HFFc6 (cell line): ENCODE results near the gene ARHGAP32. TPM values are rescaled to one million over a fixed set of nuclear protein-coding genes. Genes with fewer than 3 reads are reported as not detected.
A peak's percentile ranks its signal among the peaks of the same experiment; 100 is the strongest.

Experiments used
- DNase-seq: peaks from one replicate; pipeline ENCODE4 v3.0.0-alpha.2; 2018
- H3K27ac Mint-ChIP-seq: 2 replicates; pipeline ENCODE4 v1.8.0; 2020; ENCODE audit warnings: mild to moderate bottlenecking, mixed read lengths
- H3K27me3 Mint-ChIP-seq: 2 replicates; pipeline ENCODE4 v1.8.0; 2021; ENCODE audit warnings: mild to moderate bottlenecking, moderate library complexity, mixed read lengths; ENCODE audit not compliant: insufficient read depth
- H3K36me3 Mint-ChIP-seq: 2 replicates; pipeline ENCODE4 v1.8.0; 2021; ENCODE audit warnings: low read depth, mixed read lengths
- H3K4me1 Mint-ChIP-seq: 2 replicates; pipeline ENCODE4 v1.8.0; 2020; ENCODE audit warnings: low read depth, mixed read lengths
- H3K4me3 Mint-ChIP-seq: 2 replicates; pipeline ENCODE4 v1.8.0; 2020; ENCODE audit warnings: mild to moderate bottlenecking, moderate library complexity, mixed read lengths
- H3K9me3 Mint-ChIP-seq: 2 replicates; pipeline ENCODE4 v1.8.0; 2020; ENCODE audit warnings: mild to moderate bottlenecking, mixed read lengths
- total RNA-seq, 6 experiments: library from RNA; stranded (reverse); fragmentation: NEBNext Ultra II Directional; extraction: Animal tissue kit (Norgen Biotek cat#: 25700); gene quantifications; 2 replicates in 1 of 6; 3 replicates in 5 of 6; pipeline ENCODE4 v1.2.3, GENCODE V29; 2021
- TF ChIP-seq, protein P1 (sequence below): fragments of 200-600 bp; sonication (generic); IDR thresholded peaks from 2 replicates; pipeline ENCODE4 v1.5.0; 2021; ENCODE audit warnings: antibody characterized with exemption, mild to moderate bottlenecking

ARHGAP32 gene
- total RNA-seq, 6 experiments from 2014 or later = 7.6 to 8.7 (median 8.0) TPM

DNA sequence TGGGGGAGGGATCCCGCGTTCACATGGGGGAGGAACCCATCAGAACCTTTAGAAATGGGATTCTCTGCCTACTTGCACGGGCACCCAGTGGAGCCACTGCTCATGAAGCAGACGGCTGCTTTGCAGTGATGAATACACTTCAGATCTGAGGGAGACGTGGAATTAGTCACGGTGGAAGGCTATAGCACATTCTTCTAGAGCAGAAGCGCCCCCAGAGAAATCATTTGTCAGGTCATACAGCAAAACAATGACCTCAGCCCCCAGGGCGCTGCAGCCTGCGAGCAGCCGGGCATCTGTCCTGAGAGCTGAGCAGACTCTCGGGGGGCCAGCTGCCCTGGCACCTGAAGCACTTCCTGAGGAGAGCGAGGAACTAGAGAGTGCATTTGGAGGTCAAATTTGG lies 262.1 kb downstream of the ARHGAP32 start:
- peaks cover 19% of the 10 kb centered on the region for H3K4me1 Mint-ChIP-seq
- TF ChIP-seq, protein P1, sequence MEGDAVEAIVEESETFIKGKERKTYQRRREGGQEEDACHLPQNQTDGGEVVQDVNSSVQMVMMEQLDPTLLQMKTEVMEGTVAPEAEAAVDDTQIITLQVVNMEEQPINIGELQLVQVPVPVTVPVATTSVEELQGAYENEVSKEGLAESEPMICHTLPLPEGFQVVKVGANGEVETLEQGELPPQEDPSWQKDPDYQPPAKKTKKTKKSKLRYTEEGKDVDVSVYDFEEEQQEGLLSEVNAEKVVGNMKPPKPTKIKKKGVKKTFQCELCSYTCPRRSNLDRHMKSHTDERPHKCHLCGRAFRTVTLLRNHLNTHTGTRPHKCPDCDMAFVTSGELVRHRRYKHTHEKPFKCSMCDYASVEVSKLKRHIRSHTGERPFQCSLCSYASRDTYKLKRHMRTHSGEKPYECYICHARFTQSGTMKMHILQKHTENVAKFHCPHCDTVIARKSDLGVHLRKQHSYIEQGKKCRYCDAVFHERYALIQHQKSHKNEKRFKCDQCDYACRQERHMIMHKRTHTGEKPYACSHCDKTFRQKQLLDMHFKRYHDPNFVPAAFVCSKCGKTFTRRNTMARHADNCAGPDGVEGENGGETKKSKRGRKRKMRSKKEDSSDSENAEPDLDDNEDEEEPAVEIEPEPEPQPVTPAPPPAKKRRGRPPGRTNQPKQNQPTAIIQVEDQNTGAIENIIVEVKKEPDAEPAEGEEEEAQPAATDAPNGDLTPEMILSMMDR = no peak
- no peaks in the 10 kb centered on the region for H3K9me3 Mint-ChIP-seq
- peak; percentile 14 for DNase-seq
- peaks cover 40% of the 10 kb centered on the region for H3K27me3 Mint-ChIP-seq
- no peak overlapping the region for H3K4me3 Mint-ChIP-seq
- H3K36me3 Mint-ChIP-seq = no peaks in the 10 kb centered on the region
- H3K27ac Mint-ChIP-seq = no peak overlapping the region

- TF ChIP-seq, protein P1 = no peak
- Mint-ChIP-seq H3K27me3 (peaks cover 44% of the 10 kb centered on the region), H3K4me1 (peaks cover 19% of the 10 kb centered on the region)
Measured at GRCh38 chr11:128929468-128929867, 262.7 kb downstream of the ARHGAP32 start.

DNA sequence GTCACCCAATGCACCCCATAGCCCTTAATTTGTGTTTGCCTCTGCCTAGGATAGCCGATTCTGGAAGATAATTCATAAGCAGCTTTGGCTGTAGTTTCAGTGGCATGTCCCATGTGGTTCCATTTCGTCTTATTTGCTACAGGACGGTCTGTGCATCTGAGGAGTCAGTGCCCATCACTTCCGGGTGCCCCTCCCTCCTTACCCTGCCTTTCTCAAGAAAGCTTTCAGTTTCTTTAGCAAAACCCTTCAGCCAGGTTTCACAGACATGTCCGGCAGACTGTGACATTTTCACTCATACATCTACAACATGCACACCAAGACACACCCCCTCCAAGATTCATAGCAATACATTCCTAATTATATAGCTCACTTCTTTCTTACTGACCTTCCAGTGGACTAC lies 263.7 kb downstream of the ARHGAP32 start:
- H3K4me1 Mint-ChIP-seq = peaks cover 19% of the 10 kb centered on the region
- no peak overlapping the region for H3K27ac Mint-ChIP-seq
- no peaks in the 10 kb centered on the region for H3K36me3 Mint-ChIP-seq
- TF ChIP-seq, protein P1 = no peak
- no peak for DNase-seq
- peaks cover 47% of the 10 kb centered on the region for H3K27me3 Mint-ChIP-seq
- no peak overlapping the region for H3K4me3 Mint-ChIP-seq
- no peaks in the 10 kb centered on the region for H3K9me3 Mint-ChIP-seq

More at GRCh38 chr11:128929468-128929867, 262.7 kb downstream of the ARHGAP32 start:
- no peak overlapping the region for H3K4me3 Mint-ChIP-seq
- H3K27ac Mint-ChIP-seq = no peak overlapping the region
- no peaks in the 10 kb centered on the region for H3K9me3 Mint-ChIP-seq
- DNase-seq = no peak
- no peaks in the 10 kb centered on the region for H3K36me3 Mint-ChIP-seq

GRCh38 chr11:128927683-128928336 lies 264.3 kb downstream of the ARHGAP32 start:
- no peak for DNase-seq
- Mint-ChIP-seq H3K27ac (no peak overlapping the region), H3K36me3 (no peaks in the 10 kb centered on the region), H3K27me3 (peaks cover 45% of the 10 kb centered on the region), H3K4me3 (no peak overlapping the region), H3K4me1 (peaks cover 19% of the 10 kb centered on the region), H3K9me3 (no peaks in the 10 kb centered on the region)
- TF ChIP-seq, protein P1 = no peak

DNA sequence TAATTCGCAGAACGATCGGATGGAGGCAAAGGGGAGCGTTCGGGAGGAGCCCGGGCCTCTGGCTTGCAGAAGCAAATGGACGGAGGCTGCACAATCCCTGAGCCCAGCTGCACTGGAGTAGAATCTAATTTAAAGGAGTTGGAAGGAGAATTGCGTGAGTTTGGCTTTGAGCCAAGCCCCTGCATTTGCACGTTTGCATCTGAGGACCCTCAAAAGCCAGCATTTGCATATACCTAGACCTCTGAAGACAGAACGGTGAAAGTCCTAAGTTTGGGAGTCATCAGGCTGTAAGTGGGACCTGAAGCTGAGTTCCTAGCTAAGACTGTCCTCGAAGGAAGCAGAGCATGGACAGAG lies 265.0 kb downstream of the ARHGAP32 start:
- H3K4me3 Mint-ChIP-seq = no peak overlapping the region
- H3K27ac Mint-ChIP-seq = no peak overlapping the region
- no peaks in the 10 kb centered on the region for H3K9me3 Mint-ChIP-seq
- peaks cover 19% of the 10 kb centered on the region for H3K4me1 Mint-ChIP-seq
- no peak for DNase-seq
- no peaks in the 10 kb centered on the region for H3K36me3 Mint-ChIP-seq
- peaks cover 40% of the 10 kb centered on the region for H3K27me3 Mint-ChIP-seq
- TF ChIP-seq, protein P1 = no peak
